ENCODE measurements around the gene PLB1.

Gene PLB1

GRCh38 chr2:28592481-28592880 lies 96.6 kb downstream of the PLB1 start:
- DNase-seq, result no peak

GRCh38 chr2:28593160-28593755 lies 97.4 kb downstream of the PLB1 start:
- DNase-seq, result no peak

DNA sequence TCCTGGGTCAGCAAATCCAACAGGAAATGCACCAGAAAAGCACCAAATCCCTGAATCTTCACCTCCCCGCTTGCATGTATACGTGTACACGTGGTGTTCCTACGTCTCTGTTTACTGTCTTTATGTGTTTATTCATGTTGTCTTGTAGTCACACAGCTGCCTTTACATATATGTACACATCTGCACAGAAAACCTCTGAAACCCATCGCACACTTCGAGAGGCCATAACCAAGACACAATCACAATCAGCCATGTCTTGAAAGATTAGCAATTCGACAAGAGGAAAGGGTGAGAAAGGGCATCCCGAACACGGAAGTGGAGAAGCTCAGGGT lies 98.1 kb downstream of the PLB1 start:
- no peak for DNase-seq

DNA sequence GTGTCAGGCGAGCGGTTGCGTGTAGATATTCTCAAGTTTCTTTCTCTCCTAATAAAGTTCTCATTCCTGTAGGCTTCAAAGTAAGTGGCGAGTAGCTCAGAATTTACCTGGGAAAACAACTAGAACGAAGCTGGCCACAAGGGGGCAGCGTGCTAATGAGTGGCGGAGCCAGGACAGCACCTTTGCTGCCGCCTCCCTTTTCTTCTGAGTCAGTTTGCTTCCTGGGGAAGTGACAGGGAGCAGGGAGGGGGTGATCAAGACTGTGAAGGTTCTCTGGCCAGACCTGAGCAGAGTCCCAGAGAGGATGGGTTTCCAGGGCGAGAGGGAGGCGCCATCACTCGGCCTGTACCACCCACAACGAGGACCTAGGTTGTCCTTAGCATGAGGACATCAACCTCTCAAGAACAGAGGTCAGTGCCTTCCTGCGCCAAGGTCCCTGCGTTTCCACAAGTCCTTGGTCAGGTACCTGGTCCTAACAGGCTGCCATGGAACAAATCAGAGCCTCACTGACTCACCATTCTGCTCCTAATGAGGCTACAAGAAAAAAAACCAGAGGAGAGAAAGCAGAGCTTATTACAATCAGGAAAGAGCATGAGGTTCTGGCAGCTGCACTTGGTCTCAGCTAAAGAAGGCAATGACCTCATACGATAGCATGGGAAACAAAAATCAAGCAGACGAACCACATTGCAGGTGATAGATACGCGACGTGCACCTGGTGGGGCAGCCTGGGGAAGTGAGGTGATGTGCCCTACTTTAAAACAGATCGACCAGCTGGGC lies 98.7 kb downstream of the PLB1 start:
- peak; percentile 84 to 88 for DNase-seq

GRCh38 chr2:28595323-28595722 lies 99.5 kb downstream of the PLB1 start:
- DNase-seq, result no peak

GRCh38 chr2:28598484-28598883 lies 102.6 kb downstream of the PLB1 start:
- no peak for DNase-seq

GRCh38 chr2:28600181-28600580 lies 104.3 kb downstream of the PLB1 start:
- DNase-seq, result no peak

GRCh38 chr2:28601616-28602015 lies 105.8 kb downstream of the PLB1 start:
- DNase-seq, result no peak

DNA sequence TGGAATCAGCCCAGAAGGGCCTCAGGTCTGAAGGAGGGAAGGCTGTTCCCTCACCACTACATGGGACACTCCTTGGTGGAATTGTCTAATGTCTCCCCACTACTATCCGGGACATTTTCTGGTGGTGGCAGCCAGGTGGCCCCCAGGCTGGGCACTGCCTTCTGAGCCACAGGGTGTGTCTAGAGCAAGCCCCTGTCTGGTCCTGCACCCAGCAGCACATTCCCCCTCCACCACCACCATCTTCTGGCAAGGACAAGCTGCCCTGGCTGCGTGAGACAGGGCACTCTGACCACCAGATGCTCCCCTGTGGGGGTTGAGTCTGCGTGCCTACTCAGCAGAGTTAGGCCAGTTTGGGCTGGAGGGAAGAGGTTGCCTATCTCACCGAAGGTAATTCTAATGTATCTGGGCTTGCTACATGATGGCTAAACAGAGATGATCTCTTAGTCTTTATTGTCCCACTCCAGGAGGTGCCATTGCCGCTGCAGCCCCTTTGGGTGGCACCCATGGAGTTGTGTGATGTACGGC lies 106.3 kb downstream of the PLB1 start:
- DNase-seq, result no peak

GRCh38 chr2:28602751-28603639 lies 107.1 kb downstream of the PLB1 start:
- DNase-seq, result no peak

- no peak for DNase-seq
Observed at GRCh38 chr2:28603821-28604220, 108.0 kb downstream of the PLB1 start.

DNA sequence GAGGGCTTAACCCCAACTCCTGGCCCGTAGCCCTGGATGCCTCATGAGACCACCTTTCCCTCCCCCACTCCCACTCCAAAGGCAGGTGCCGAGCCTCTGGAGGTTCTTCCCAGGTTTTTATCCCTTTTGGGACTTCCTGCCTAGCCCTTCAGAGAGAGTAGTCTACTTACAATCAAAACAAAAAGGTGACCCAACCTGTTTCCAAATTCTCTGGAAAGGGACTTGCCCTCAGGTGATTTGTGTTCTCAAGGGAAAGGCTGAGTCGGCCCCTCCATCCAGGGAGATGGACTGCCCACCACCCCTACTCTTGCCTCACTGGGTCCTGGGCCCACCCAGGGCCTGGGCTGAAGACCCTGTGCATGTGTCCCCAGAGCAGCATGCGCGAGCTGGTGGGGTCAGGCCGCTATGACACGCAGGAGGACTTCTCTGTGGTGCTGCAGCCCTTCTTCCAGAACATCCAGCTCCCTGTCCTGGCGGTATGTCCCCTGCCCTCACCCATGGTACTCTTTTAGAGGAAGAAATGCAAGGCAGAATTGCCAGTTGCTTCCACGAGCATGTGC lies 108.5 kb downstream of the PLB1 start:
- DNase-seq, result no peak

- DNase-seq, result no peak
Observed at GRCh38 chr2:28606986-28607441, 111.2 kb downstream of the PLB1 start.

DNA sequence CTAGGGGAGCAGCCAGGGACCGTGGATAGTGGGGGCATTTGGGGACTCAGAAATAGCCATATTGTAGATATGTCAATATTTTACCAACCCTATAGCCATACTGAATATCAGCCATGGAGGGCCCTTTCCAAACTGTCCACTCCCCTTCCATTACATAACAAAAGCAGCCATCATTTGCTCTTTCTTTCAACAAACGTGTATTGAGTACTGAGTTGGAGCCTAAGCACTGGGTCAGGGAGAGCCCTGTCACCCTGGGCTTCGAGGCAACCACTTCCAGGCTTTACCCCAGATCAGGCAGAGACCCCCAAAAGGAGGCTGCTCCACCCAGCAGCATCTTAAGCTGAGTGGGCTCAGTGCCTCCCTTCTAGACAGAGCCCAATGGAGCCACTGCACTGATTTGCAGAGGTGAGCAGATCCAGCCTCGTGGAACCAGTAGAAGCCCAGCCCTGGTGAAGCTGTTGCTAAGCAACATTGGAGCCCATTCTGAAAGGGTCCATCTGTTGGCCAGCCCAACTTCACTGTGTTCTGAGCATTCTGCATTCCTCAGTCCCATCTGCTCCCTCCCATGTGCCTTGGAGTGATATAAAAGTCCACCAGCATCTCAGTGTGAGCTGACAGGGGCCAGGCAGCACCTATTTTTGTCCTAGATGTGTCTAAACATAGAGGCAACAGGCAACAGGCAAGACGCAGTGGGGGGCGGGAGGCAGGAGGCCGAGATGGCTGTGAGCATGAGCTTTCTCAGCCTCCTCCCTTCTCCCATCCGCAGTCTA lies 112.1 kb downstream of the PLB1 start:
- no peak for DNase-seq

DNA sequence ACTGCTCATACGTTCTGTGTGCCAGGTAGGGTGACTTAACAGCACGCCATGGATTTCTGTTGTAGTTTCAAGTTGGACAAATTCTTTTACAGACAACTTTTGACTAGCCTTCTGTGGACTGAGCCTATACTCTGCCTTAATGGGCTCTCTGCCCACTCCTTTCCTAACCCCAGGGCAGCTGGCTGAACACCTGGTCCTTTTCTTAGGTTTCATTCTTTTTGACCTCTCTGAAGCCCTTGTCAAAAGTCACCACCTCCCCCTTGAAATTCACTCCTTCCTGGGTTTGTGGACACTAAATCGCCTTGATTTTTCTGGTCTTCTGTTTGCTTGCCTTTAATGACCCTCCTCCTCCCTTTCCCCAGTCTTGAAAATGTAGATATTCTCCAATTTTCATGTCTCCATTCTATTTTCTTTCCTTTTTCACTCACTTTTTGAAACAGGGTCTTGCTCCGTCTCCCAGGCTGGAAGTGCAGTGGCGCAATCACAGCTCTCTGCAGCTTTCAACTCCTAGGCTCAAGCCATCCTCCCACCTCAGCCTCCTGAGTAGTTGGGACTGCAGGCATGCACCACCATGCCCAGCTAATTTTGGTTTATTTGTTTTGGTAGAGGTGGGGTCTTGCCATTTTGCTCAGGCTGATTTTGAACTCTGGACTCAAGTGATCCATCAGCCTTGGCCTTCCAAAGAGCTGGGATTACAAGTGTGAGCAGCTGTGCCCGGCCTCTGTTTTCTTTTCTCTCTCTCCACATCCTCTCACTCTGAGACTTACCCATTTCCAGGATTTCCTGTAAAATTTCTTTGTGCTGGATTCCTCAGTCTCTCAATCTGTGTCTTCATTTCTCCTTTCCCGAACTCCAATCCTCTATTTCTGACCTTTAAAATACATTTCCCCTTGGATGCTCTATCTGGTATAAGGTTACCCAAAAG lies 112.9 kb downstream of the PLB1 start:
- no peak for DNase-seq

GRCh38 chr2:28610583-28611201 lies 114.8 kb downstream of the PLB1 start:
- peak in 1 of 2 experiments; percentile 37 for DNase-seq

GRCh38 chr2:28612131-28612812 lies 116.4 kb downstream of the PLB1 start:
- no peak for DNase-seq

DNA sequence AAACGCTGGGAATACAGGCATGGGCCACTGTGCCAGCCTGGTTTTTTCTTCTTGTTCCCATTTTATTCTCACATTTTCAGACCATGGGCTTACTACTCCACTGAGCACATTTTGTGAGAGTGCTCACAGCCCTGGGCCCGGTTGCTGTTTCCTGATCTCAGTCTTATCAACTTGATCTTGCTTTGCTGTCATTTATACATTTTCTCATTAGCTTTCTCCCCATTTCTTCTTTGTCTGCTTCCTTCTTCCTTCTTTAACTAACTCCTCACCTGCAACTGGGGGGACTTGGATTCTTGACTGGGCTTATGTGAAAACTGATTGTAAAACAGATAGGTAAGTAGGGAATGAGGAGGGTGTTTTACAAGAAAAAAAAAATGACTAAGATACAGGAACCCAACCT lies 117.3 kb downstream of the PLB1 start:
- DNase-seq, result no peak

DNA sequence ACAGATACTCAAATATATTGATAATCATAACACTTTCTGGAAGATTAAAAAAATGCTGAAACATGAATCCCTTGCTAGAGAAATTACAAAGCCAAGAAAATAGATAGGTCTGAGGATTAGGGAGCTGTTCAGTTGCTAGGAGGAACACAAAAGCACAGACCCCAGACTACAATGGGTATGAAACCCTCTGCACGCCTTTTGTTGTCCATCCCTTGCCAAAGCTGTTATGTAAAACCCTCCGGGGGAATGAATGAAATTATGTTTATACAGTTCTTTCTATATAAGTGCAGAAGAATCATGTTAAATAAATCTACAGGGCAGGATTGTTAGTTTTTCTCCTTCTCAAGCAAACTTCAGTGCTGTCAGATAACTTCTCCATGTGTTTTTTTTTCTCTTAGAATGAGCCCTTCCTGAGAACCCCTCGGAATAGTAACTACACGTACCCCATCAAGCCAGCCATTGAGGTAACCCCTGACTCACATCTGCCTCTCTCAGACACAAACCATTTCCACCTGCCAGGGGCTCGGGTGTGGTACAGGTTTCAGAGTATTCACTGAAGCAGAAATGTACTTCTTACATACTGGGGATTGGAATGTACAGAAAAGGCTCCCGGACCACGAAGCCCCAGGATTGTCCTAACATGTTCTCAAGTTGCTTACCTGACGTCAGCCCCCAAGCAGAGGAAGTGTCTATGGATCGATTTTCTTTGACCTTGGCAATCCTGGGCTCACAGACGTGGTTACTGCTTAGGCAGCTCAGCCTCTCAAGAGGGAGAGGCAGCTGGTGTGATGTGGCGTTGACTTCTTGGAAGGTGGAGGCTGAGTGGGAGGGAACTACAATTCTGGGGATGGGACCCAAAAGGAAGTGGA lies 118.0 kb downstream of the PLB1 start:
- DNase-seq, result peak; percentile 39 to 47
